Measurements from ENCODE around the gene KIRREL1.

- no peak for TF ChIP-seq POLR2A (IDR thresholded peaks at IDR 0.05; ENCODE audit: insufficient read depth in 1 of 2, low read depth in 2 of 2, low read length in 2 of 2)
- no peak for TF ChIP-seq RORA (CRISPR knock-in tag; IDR thresholded peaks at IDR 0.05)
- no peak for TF ChIP-seq PRPF4 (IDR thresholded peaks at IDR 0.05; ENCODE audit: low read depth, low read length, poor library complexity, severe bottlenecking)
- TF ChIP-seq HDAC2 (CRISPR knock-in tag; IDR thresholded peaks at IDR 0.05) = no peak
- no peak for TF ChIP-seq FOSL1 (CRISPR knock-in tag; IDR thresholded peaks at IDR 0.05; ENCODE audit: borderline replicate concordance)
- no peak for TF ChIP-seq KLF16 (CRISPR knock-in tag; IDR thresholded peaks at IDR 0.05)
Measured at GRCh38 chr1:158005224-158005623, 11.8 kb downstream of the KIRREL1 start.

All from HepG2 (cell line).